Measurements from ENCODE around the gene LRRC30. TPM values are rescaled to one million over a fixed set of nuclear protein-coding genes. Genes with fewer than 3 reads are reported as not detected.

The LRRC30 gene
- not detected for polyA plus RNA-seq (2012; ENCODE audit: insufficient read depth, insufficient read length, low read depth)

DNA sequence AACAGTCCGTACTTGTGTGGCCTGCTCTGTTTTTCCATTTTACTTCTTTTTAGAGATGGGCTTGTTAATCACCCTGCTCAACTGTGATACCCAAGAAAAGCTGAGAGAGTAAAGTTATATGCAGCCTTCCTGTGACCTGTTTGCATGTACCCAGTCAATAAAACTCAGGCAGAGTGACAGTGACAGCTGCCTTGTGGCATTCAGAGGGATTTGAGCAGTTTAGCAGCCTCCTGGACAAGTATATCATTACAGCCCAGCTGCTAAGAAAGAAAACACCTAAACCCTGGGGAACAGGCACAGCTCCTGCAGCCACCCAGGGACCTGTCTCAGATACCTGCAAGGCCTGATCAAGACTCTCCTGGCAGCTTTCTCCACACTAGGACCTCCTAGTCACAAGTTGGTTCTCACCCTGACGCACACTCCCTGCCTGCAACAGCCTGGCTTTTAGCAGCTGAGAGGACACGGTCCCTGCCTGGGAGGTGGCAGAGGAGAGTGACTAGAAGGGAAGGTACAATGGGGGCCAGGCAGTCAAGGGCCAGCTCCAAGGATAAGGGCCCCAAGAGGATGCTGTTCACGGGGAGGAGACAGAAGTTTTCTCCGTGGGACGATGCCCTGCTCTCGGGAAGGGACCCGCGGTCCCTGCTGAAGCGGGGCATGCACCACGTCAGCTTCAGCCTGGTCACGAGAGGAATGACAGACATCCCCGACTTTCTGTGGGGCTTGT is at the start of gene LRRC30:
Gene LRRC30 (plus strand): TSS at position 464 of the 724 bp plus-strand sequence. CDS start 50 bp downstream, at position 514.
- H3K4me3 ChIP-seq (ENCODE audit: low read depth, low read length): no peak within 1 kb of the TSS
- H3K27me3 ChIP-seq: no peaks in the 10 kb centered on the region

DNA sequence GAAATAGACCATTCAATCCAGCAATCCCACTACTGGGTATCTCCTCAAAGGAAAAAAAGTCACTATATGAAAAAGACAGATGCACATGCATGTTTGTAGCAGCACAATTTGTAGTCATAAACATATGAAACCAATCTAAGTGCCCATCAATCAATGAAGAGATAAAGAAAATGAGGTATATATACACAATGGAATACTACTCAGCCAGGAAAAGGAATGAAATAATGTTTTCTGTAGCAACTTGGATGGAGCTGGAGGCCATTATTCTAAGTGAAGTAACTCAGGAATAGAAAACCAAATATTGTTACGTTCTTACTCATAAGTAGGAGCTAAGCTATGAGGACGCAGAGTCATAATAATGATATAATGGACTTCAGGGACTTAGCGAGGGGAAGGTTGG is 45.2 kb upstream of the LRRC30 start:
- DNase-seq: no peak
- Histone ChIP-seq H3K9me3 (no peaks in the 10 kb centered on the region), H3K4me1 (no peaks in the 10 kb centered on the region), H3K4me3 (ENCODE audit: low read depth, low read length) (no peak overlapping the region), H3K27me3 (no peaks in the 10 kb centered on the region), H3K36me3 (no peaks in the 10 kb centered on the region)
- TF ChIP-seq, protein P1, sequence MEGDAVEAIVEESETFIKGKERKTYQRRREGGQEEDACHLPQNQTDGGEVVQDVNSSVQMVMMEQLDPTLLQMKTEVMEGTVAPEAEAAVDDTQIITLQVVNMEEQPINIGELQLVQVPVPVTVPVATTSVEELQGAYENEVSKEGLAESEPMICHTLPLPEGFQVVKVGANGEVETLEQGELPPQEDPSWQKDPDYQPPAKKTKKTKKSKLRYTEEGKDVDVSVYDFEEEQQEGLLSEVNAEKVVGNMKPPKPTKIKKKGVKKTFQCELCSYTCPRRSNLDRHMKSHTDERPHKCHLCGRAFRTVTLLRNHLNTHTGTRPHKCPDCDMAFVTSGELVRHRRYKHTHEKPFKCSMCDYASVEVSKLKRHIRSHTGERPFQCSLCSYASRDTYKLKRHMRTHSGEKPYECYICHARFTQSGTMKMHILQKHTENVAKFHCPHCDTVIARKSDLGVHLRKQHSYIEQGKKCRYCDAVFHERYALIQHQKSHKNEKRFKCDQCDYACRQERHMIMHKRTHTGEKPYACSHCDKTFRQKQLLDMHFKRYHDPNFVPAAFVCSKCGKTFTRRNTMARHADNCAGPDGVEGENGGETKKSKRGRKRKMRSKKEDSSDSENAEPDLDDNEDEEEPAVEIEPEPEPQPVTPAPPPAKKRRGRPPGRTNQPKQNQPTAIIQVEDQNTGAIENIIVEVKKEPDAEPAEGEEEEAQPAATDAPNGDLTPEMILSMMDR (IDR thresholded peaks at IDR 0.05; ENCODE audit: low read depth, low read length): no peak

More for the DNA sequence above, at the start of gene LRRC30:
- no peaks in the 10 kb centered on the region for H3K4me1 ChIP-seq
- H3K36me3 ChIP-seq: no peaks in the 10 kb centered on the region
- TF ChIP-seq, protein P1 (IDR thresholded peaks at IDR 0.05; ENCODE audit: low read depth, low read length): no peak
- DNase-seq: no peak
- H3K9me3 ChIP-seq: no peaks in the 10 kb centered on the region

DNA sequence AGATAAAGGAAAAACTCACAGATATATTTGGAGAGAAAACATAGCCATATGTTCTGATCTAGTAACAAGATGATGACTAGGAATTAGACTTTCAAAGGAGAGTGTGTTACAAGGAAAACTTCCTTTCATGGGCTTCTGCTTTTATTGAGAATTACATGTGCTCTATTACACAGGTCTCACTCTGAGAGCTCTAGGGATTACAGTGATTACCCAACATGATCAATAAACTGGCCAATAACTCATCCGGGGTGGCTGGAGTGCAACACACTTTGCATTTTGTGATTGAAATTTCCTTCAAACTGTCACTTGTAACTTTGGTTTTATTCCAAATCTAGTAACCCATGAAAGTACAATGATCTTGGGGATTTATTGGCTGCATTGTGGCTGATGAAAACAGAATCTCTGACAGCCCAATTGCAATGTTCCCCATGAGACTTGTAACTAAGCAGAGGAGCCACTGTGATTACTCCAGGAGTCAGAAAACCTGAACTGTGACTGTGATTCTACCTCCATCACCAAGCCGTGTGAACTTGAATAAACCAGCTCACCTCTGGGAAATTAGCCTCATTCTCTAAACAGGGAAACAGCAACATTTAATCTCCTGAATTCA is 40.2 kb upstream of the LRRC30 start:
- no peak overlapping the region for H3K4me3 ChIP-seq (ENCODE audit: low read depth, low read length)
- TF ChIP-seq, protein P1 (IDR thresholded peaks at IDR 0.05; ENCODE audit: low read depth, low read length): no peak
- no peak for DNase-seq

DNA sequence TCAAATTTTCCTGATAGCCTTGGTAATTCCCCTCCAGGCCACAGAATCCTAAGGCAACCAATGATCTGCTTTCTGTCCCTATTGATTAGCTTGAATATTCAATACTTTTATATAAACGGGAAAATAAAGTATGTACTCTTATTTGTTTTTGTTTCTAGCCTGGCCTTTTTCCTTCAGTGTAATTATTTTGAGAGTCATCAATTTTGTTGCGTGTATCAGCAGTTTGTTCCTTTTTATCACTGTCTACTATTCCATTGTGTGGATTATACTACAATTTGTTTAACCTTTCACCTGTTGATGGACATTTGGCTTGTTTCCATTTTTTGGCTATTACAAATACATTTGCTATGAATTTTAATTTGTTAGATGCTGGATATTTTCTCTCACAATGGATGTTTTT is 39.2 kb upstream of the LRRC30 start:
- Histone ChIP-seq H3K27me3 (no peaks in the 10 kb centered on the region), H3K36me3 (no peaks in the 10 kb centered on the region), H3K9me3 (no peaks in the 10 kb centered on the region), H3K4me3 (ENCODE audit: low read depth, low read length) (no peak overlapping the region), H3K4me1 (no peaks in the 10 kb centered on the region)
- TF ChIP-seq, protein P1 (IDR thresholded peaks at IDR 0.05; ENCODE audit: low read depth, low read length): no peak
- no peak for DNase-seq

More for the DNA sequence above, 40.2 kb upstream of the LRRC30 start:
- Histone ChIP-seq H3K9me3 (no peaks in the 10 kb centered on the region), H3K4me1 (no peaks in the 10 kb centered on the region), H3K27me3 (no peaks in the 10 kb centered on the region), H3K36me3 (no peaks in the 10 kb centered on the region)

DNA sequence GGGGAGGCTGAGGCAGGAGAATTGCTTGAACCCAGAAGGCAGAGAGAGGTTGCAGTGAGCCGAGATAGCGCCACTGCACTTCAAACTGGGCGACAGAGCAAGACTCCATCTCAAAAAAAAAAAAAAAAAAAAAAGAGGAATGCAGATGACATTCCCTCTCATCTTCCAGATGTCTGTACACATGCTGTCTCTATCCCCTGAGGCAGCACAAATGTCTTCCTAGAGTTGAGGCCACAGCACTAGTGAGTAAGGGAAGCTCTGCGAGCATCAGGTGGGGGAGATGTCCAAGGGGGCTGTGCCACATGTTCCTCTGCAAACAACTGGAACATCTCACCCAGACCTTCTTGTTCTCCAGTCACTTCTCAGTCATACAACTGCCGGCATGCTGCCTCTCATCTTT is 35.6 kb upstream of the LRRC30 start:
- Histone ChIP-seq H3K27me3 (no peaks in the 10 kb centered on the region), H3K4me3 (ENCODE audit: low read depth, low read length) (no peak overlapping the region), H3K4me1 (no peaks in the 10 kb centered on the region), H3K9me3 (no peaks in the 10 kb centered on the region), H3K36me3 (no peaks in the 10 kb centered on the region)
- no peak for DNase-seq
- TF ChIP-seq, protein P1 (IDR thresholded peaks at IDR 0.05; ENCODE audit: low read depth, low read length): no peak

DNA sequence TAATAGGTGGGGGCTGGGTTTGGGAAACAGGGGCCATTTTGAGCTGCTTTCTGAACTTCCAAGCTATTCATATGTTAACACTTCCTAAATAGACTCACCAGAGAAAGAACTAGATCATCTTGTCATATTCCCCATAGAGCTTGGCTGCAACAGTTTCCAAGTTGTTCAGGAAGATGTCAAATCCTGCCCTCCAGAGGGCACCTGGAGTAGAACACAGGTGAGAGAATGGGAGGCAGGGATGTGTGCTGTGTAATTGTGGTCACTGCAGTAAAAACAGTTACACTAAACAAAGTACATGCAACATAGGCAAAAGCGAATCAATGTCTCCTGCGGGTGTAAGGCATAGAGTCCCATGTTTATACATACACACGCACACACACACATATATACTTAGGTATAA is 34.5 kb upstream of the LRRC30 start:
- H3K4me1 ChIP-seq: no peaks in the 10 kb centered on the region
- H3K36me3 ChIP-seq: no peaks in the 10 kb centered on the region
- H3K27me3 ChIP-seq: no peaks in the 10 kb centered on the region
- TF ChIP-seq, protein P1 (IDR thresholded peaks at IDR 0.05; ENCODE audit: low read depth, low read length): no peak
- no peak for DNase-seq
- H3K4me3 ChIP-seq (ENCODE audit: low read depth, low read length): no peak overlapping the region
- no peaks in the 10 kb centered on the region for H3K9me3 ChIP-seq

Data from BE2C (cell line).